Thymus (tissue), 11 donors: Measurements from ENCODE around the gene GPD1. TPM values are rescaled to one million over a fixed set of nuclear protein-coding genes. Genes with fewer than 3 reads are reported as not detected.

ENCODE experiments used
- DNase-seq, 9 donors: peaks; one replicate each; pipeline ENCODE4 v3.0.0-alpha.2; 2013; ENCODE audit warnings: low spot score in 9 of 9, low read depth in 6 of 9, missing footprints in 1 of 9
- H3K27ac ChIP-seq, 2 donors: one replicate each; pipeline ENCODE4 v1.5.1; 2013; ENCODE audit warnings: control low read depth in 1 of 2, low read depth in 1 of 2, low read length in 1 of 2, mild to moderate bottlenecking in 1 of 2, moderate library complexity in 1 of 2
- H3K27me3 ChIP-seq, 2 donors: one replicate each; pipeline ENCODE4 v1.5.1; 2013; ENCODE audit warnings: low read length in 1 of 2; ENCODE audit not compliant: control insufficient read depth in 2 of 2, insufficient read depth in 1 of 2
- H3K36me3 ChIP-seq, 2 donors: one replicate each; pipeline ENCODE4 v1.5.1; 2013; ENCODE audit warnings: low read length in 1 of 2, mild to moderate bottlenecking in 1 of 2, moderate library complexity in 1 of 2; ENCODE audit not compliant: control insufficient read depth in 2 of 2, insufficient read depth in 2 of 2
- H3K4me1 ChIP-seq, 2 donors: one replicate each; pipeline ENCODE4 v1.5.1; 2013; ENCODE audit warnings: low read length in 2 of 2; ENCODE audit not compliant: control insufficient read depth in 2 of 2, insufficient read depth in 2 of 2
- H3K4me3 ChIP-seq, 2 donors: one replicate each; pipeline ENCODE4 v1.5.1; 2013; ENCODE audit warnings: low read length in 2 of 2, control low read depth in 1 of 2, mild to moderate bottlenecking in 1 of 2
- H3K9me3 ChIP-seq, 2 donors: one replicate each; pipeline ENCODE4 v1.5.1; 2013; ENCODE audit warnings: low read length in 1 of 2, mild to moderate bottlenecking in 1 of 2; ENCODE audit not compliant: control insufficient read depth in 2 of 2, insufficient read depth in 1 of 2
- WGBS: extraction: QIAGEN DNeasy Blood & Tissue Kit; methylation state at CpG from one replicate; pipeline ENCODE4 v1.1.7; 2013; 5-methylcytosine and 5-hydroxymethylcytosine counted together
- polyA plus RNA-seq: library from polyadenylated mRNA; stranded (reverse); fragments of 200-250 nt; gene quantifications from one replicate; pipeline ENCODE4 v1.2.3, GENCODE V29; 2013
- total RNA-seq: library from RNA; stranded (reverse); fragments of 120-200 nt; gene quantifications from one replicate; pipeline ENCODE4 v1.2.4, GENCODE V29; 2013
- donor health status: healthy.

Gene GPD1
- total and polyA plus RNA-seq, 2 donors = 0.38 to 1.0 TPM

DNA sequence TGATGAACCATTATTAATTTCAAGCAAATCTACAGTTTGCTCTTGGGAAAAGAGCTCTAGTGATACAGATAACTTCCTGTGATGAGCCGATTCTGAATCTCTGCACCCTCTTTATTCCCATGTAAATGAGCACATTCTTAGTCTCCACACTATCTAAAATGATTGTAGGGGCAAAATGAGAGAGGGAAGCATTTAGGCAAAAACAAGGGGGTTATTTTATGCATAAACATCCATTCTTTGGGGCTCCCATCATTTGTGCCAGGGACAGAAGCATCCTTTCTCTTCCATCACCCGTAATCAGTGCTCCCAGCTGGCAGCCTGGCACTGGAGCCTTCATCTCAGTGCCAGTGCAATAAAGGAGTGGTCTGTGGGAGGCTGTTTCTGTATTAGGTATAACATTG is 1.7 kb upstream of the GPD1 start:
- 97% methylated on average over 2 of the region's 2 CpGs for WGBS
- Histone ChIP-seq H3K4me3 (no peak overlapping the region), H3K27me3 (no peaks in the 10 kb centered on the region), H3K4me1 (peaks cover 0 to 9% of the 10 kb centered on the region in 2 donors), H3K27ac (no peak overlapping the region), H3K36me3 (peaks cover 40 to 42% of the 10 kb centered on the region in 2 donors), H3K9me3 (no peaks in the 10 kb centered on the region)
- DNase-seq = no peak

DNA sequence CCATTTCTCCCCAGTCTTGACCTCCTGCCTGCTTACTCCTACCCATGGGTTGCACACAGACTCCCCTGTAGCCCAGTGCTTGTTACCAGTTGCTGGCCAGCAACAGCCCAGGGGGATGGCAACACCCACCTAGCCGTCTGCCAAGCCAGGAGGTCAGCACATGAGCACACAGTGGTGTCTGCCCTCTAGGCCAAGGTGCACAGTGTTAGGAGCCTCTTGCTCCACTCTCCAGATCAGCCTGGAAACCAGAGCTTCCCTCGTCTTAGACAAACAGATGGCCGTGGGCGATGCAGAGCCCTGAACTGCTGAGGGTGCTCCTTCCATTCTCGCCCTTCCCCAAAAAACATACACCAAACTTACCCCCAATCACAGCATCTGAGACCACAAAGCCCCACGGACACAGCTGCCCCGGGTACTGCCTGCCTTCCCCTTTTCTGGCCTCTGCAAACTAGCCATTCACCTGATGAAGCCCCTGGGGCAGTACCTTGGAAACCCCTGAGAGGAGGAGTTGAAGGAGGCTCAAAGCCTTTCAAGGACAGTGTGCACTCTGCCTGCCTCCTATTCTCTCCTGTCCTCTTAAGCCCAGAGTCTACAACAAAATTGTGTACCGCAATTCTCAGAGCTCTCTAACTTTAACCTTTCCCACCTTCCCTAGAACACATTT is 1.0 kb upstream of the GPD1 start:
- Histone ChIP-seq H3K36me3 (peaks cover 34 to 37% of the 10 kb centered on the region in 2 donors), H3K4me3 (no peak overlapping the region), H3K27me3 (no peaks in the 10 kb centered on the region), H3K27ac (no peak overlapping the region), H3K4me1 (peaks cover 0 to 9% of the 10 kb centered on the region in 2 donors), H3K9me3 (no peaks in the 10 kb centered on the region)
- 90% methylated on average over 8 of the region's 8 CpGs for WGBS
- no peak for DNase-seq

DNA sequence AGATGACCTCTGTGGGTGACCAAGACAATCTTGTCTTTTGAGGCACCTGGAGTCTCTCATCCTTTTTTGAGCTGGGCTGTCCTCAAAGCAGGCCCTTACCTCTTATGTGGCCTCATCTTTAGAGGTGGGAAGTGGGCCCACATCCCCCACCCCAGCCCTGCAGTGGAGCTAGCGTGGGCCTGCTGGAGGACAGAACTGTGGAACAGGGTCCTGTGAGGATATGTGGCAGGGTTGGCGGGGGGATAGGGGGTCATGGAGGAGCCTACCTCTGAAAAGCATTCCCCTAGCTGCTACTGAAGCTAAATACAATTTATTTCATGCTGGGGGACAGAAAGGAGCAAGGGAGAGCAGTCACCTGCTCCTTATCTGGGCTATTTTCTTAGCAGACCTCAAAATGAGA is 457 bp upstream of the GPD1 start:
- Histone ChIP-seq H3K9me3 (no peaks in the 10 kb centered on the region), H3K4me1 (peaks cover 0 to 9% of the 10 kb centered on the region in 2 donors), H3K4me3 (no peak overlapping the region), H3K27ac (no peak overlapping the region), H3K36me3 (peaks cover 29 to 31% of the 10 kb centered on the region in 2 donors), H3K27me3 (no peaks in the 10 kb centered on the region)
- 97% methylated on average over 2 of the region's 2 CpGs for WGBS
- DNase-seq = no peak

DNA sequence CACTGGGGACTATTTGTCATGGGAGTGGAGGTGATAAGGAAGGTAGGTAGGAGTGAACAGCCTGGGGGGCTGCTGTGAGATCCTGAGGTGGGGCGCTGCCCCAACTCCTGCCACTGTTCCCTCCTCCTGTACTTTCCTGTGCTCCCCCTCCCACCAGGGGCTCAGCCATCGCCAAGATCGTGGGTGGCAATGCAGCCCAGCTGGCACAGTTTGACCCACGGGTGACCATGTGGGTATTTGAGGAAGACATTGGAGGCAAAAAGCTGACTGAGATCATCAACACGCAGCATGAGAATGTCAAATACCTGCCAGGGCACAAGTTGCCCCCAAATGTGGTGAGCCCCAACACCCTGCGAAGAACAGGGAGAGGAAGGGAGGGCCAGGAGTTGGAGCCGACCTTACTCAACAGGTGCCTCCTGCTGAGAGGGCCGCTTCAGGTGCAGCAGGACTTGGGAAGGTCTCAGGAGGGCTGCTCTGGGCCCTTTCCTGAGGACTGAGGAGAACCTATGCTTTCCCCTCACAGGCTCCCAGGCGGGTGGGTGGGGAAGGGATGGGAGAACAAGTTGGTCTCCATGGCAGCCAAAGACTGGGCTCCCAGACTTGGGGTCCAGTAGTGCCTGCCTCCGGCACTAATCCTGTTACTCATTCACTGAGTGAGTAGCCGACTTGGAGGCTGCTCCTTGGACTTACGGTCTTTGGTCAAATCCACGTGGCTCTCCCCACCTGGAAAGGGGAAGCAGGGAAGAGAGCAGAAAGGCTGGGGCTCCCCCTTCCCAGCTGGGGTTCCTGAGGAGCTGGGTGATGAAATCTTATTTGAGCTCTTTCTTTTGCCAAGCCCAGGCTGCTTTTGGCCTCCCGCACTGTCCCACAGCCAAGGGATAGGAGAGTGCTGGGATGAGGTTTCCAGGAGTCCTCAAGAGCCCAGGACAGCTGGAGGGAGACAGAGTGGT is 884 bp downstream of the GPD1 start:
- Histone ChIP-seq H3K4me1 (peaks cover 0 to 14% of the 10 kb centered on the region in 2 donors), H3K4me3 (no peak overlapping the region), H3K9me3 (no peaks in the 10 kb centered on the region), H3K27ac (no peak overlapping the region), H3K36me3 (peaks cover 15 to 17% of the 10 kb centered on the region in 2 donors), H3K27me3 (no peaks in the 10 kb centered on the region)
- DNase-seq = no peak
- WGBS = 92% methylated on average over 14 of the region's 14 CpGs

DNA sequence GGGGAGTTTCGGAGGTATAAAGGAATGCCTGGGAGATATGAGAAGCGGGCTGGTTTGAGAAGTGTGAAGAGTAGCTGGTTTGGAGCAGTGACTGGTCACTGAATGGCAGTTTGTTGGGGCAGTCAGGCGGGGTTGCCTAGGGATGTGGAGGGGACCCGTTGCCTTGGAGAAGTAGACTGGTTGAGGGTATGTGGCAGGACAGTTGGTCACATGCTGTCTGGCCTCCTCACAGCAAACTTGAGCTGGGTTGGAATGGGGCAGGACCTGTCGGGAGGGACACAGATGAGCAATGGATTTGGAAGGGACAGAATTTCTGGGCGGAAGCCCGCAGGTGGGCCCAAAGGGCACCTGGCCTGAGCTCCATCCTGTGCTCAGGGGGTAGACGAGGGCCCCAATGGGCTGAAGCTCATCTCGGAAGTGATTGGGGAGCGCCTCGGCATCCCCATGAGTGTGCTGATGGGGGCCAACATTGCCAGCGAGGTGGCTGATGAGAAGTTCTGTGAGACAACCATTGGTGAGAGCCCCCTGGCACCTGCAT is 2.2 kb downstream of the GPD1 start:
- H3K27me3 ChIP-seq = no peaks in the 10 kb centered on the region
- 97% methylated on average over 12 of the region's 12 CpGs for WGBS
- no peak overlapping the region for H3K4me3 ChIP-seq
- no peaks in the 10 kb centered on the region for H3K9me3 ChIP-seq
- no peak overlapping the region for H3K27ac ChIP-seq
- peaks cover 5 to 10% of the 10 kb centered on the region in 2 donors for H3K36me3 ChIP-seq
- H3K4me1 ChIP-seq = peaks cover 0 to 27% of the 10 kb centered on the region in 2 donors
- DNase-seq = no peak

DNA sequence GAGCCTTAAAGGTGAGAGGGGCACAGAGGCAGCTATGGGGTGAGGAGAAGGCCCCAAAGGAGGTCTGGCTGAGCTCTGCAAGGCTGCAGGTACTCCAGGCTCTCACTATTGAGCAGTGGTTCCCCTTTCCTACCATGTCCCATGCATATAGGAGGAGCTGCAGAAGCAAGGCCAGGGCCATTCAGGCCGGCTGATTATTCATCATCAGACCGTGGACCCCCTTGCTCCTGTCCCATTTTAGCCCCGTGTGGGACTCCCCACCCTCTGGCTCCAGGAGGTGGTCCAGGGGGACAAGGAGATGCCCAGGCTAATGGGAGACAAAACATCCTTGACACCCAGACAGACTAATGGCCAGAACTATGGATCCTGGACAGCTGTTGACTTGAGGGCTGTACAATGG is 3.1 kb downstream of the GPD1 start:
- no peak overlapping the region for H3K4me3 ChIP-seq
- no peak overlapping the region for H3K27ac ChIP-seq
- DNase-seq = no peak
- H3K9me3 ChIP-seq = no peaks in the 10 kb centered on the region
- peaks cover 0 to 32% of the 10 kb centered on the region in 2 donors for H3K4me1 ChIP-seq
- peaks cover 2 to 7% of the 10 kb centered on the region in 2 donors for H3K36me3 ChIP-seq
- WGBS = 91% methylated on average over 3 of the region's 3 CpGs
- no peaks in the 10 kb centered on the region for H3K27me3 ChIP-seq

DNA sequence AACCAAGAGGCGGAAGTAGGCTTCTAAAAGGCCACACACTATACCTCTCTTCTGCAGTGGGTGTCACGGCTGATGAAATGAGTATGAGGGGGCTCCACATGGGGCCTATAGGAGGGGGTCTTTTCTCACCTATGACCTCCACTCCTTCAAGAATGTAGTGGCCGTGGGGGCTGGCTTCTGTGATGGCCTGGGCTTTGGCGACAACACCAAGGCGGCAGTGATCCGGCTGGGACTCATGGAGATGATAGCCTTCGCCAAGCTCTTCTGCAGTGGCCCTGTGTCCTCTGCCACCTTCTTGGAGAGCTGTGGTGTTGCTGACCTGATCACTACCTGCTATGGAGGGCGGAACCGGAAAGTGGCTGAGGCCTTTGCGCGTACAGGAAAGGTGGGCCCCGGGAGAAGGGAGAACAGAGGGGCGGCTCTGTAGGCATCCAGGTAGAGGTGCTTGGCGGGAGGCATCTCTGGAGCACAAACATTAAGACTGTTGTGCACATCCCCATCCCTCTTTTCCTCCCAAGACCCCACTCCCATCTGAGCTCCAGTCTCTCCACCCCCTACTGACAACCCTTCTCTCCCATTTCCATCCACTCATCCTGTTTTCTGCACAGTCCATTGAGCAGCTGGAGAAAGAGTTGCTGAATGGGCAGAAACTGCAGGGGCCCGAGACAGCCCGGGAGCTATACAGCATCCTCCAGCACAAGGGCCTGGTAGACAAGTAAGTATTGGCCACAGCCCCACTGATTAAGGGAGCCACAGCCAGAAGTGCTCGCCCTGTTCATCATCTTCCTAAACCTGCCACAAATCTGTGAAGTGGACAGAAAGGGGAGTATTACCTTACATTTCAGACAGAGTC is 3.8 kb downstream of the GPD1 start:
- Histone ChIP-seq H3K4me1 (peaks cover 0 to 32% of the 10 kb centered on the region in 2 donors), H3K36me3 (peaks cover 0 to under 1% of the 10 kb centered on the region in 2 donors)
- DNase-seq = no peak

DNA sequence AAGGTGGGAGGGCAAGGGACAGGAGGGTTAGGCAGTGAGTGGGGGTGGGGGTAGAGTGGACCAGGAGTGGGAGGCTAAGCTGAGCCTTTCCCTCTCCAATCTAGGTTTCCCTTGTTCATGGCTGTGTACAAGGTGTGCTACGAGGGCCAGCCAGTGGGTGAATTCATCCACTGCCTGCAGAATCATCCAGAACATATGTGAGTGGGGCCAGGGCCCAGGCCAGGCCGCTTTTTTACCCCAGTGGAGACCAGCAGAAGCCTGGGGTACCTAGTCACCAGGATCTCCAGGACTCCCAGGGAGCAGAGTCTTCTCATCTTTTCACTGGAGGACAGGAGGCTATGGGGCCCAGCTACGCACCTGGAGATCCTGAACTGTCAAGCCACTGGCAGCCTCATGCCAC is 5.5 kb downstream of the GPD1 start:
- H3K9me3 ChIP-seq = no peaks in the 10 kb centered on the region
- no peak for DNase-seq
- no peaks in the 10 kb centered on the region for H3K36me3 ChIP-seq
- H3K4me1 ChIP-seq = peaks cover 4 to 35% of the 10 kb centered on the region in 2 donors
- H3K27me3 ChIP-seq = no peaks in the 10 kb centered on the region
- WGBS = 98% methylated on average over 3 of the region's 3 CpGs
- H3K27ac ChIP-seq = peak overlapping the region in 1 of 2 donors; percentile 55
- no peak overlapping the region for H3K4me3 ChIP-seq

More for the DNA sequence above, 3.8 kb downstream of the GPD1 start:
- no peak overlapping the region for H3K27ac ChIP-seq
- 98% methylated on average over 17 of the region's 17 CpGs for WGBS
- H3K4me3 ChIP-seq = no peak overlapping the region
- no peaks in the 10 kb centered on the region for H3K27me3 ChIP-seq
- H3K9me3 ChIP-seq = no peaks in the 10 kb centered on the region
